Right lobe of liver (tissue), 4 donors: Measurements from ENCODE around the gene ZNF827.

Source experiments
- CTCF ChIP-seq, 4 donors: fragments of 200-600 bp in 3 of 4; fragments of 450-650 bp in 1 of 4; IDR thresholded peaks; one replicate each; pipeline versions ENCODE4 v1.5.1 to v1.8.0; 2016 to 2022; ENCODE audit warnings: antibody characterized with exemption in 4 of 4, mild to moderate bottlenecking in 2 of 4
- POLR2A ChIP-seq: fragments of 450-650 bp; IDR thresholded peaks from one replicate; pipeline ENCODE4 v1.6.1; 2017; ENCODE audit warnings: antibody characterized with exemption, mild to moderate bottlenecking
- donor health status: DM: no; HTN: no; CAD: no.
- donor health status: DM: no; HTN: no; CAD: no.
- donor health status: DM: no; HTN: yes; CAD: no.

DNA sequence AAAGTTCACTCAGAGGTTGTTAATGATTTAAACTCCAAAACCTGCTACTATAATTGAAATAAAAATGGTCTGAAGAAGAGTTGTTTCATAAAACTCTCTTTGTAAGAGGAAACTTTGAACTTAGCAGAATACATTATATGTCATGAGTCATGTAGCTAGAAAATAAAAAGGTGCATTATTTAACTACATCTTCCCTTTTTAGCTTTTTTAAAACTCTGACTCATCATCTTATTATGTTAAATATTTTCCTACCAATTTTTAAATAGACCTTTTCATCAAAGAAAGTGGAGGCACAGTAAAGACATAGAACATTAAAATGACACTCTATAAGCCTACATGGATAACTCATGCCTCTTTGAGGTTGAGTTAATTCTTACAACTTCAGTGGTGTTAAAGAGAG, 1.2 kb upstream of the ZNF827 start:
- TF ChIP-seq CTCF (IDR thresholded peaks at IDR 0.05) (no peak), POLR2A (no peak)
